ENCODE measurements around the gene DESI1.
"Not testable (repeated sequence)": the region's sequence is repeated elsewhere in the genome, so short reads cannot be mapped to it uniquely, and the experiment has no call there.

Gene DESI1

DNA sequence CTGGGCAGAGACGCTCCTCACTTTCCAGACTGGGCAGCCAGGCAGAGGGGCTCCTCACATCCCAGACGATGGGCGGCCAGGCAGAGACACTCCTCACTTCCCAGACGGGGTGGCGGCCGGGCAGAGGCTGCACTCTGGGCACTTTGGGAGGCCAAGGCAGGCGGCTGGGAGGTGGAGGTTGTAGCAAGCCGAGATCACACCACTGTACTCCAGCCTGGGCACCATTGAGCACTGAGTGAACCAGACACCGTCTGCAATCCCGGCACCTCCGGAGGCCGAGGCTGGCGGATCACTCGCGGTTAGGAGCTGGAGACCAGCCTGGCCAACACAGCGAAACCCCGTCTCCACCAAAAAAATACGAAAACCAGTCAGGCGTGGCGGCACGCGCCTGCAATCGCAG, 10.8 kb upstream of the DESI1 start:
- DNase-seq = not testable (repeated sequence)

DNA sequence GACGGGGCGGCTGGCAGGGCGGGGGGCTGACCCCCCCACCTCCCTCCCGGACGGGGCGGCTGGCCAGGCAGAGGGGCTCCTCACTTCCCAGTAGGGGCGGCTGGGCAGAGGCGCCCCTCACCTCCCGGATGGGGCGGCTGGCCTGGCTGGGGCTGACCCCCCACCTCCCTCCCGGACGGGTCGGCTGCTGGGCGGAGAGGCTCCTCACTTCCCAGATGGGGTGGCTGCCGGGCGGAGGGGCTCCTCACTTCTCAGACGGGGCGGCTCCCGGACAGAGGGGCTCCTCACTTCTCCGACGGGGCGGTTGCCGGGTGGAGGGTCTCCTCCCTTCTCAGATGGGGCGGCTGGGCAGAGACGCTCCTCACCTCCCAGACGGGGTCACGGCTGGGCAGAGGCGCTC, 10.3 kb upstream of the DESI1 start:
- DNase-seq = not testable (repeated sequence)

- no peak for DNase-seq
Observed at GRCh38 chr22:41625577-41625976, 4.7 kb upstream of the DESI1 start.

GRCh38 chr22:41621911-41622179, 1.0 kb upstream of the DESI1 start:
- no peak for DNase-seq

GRCh38 chr22:41621099-41621910, 462 bp upstream of the DESI1 start, which contains the start of gene XRCC6:
Gene XRCC6 (plus strand): TSS chr22:41621295. CDS start chr22:41622005, 710 bp downstream.
- peak; percentile 98 for DNase-seq

DNA sequence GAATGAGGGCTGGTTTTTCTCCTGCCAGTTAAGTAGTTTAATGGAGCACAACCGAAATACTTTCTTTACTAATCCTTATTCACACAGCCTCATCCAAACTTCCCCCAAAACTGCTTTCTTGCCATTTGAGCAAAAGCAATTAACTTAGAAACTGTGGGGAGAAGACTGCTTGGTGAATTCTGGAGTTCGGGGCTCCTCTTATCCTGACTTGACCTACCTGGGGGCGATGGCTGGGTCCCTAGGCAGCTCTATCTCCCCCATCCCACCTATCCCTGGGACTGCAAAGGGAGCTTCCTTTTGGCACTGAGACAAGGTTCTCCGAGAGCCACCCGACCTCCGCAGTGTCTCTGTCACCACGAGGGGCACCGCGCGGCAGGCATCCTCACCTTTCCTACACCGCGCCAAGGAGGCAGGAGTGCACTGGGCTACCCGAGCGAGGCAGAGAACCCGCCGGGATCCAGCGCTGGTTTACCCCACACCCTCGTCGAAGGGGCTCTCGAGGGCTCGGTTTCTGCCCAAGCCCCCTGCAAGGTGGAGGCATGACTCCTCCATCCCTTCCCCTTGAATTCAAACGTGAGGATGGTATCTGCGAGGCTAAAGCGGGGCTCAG, 759 bp downstream of the DESI1 start:
- DNase-seq = no peak

DNA sequence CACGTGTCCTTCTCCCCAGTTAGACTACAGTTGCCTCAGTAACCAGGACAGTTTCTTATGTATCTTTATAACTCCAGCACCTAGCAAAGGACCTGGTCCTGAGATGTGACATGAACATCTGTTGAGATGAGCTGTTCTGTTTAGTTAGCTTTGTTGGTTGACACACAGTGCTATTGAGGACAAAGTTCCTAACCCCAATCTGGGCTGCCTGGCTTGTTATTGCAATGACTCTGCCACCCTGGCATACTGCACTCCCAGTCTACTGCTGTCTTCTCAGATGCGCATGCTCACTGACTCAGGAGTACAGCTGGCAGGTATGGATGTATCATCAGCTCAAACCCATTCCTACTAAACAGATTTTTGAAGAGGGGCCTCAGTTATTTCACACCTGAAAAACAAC, 7.4 kb downstream of the DESI1 start:
- DNase-seq = no peak

DNA sequence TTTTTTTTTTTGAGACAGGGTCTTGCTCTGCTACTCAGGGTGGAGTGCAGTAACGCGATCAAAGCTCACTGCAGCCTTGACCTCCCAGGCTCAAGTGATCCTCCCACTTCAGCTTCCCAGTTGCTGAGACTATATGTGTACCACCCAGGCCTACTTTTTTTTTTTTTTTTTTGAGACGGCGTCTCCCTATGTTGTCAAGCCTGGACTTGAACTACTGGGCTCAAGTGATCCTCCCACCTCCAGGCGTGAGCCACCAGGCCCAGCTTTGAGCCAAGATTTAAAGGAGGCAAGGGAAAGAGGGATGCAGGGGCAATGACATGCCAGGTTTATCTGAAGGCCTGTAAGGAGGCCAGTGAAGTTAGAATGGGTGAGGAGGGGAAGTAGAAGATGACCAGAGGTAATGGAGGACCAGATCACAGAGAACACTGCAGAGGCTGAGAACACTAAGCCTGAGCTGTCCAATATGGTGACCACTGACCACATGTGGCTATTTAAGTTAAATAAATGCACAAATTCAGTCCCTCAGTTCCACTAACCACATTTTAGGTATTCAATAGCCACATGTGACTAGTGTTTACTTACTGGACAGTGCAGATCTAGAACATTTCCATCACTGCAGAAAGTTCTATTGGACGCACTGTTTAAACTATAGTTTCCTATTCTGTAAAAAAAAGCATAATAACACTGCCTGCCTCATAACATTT, 8.1 kb downstream of the DESI1 start:
- no peak for DNase-seq

- no peak for DNase-seq
Observed at GRCh38 chr22:41608386-41608785, 12.5 kb downstream of the DESI1 start.

DNA sequence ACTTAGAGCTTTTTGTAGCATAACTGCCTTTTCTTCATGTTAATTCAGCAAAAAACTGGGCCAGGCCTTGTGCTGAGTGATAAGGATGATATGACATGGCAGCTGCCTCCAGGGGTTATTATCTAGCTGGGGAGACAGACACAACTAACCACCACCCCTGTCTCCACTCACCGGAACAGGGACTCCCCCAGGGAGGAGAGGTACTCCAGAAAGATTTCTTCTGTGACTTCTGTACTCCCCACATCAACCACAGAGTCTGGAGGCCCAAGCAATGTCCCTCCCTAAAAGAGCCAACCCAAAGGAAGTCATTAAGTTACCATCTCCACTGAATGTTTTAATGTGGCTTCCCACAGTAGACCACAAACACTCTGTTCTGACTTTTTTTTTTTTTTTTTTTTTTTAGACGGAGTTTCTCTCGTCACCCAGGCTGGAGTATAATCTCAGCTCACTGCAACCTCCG, 16.9 kb downstream of the DESI1 start:
- DNase-seq = no peak

GRCh38 chr22:41600976-41601375, 19.9 kb downstream of the DESI1 start:
- DNase-seq = no peak

GRCh38 chr22:41598891-41599635, 21.8 kb downstream of the DESI1 start:
- DNase-seq = no peak

DNA sequence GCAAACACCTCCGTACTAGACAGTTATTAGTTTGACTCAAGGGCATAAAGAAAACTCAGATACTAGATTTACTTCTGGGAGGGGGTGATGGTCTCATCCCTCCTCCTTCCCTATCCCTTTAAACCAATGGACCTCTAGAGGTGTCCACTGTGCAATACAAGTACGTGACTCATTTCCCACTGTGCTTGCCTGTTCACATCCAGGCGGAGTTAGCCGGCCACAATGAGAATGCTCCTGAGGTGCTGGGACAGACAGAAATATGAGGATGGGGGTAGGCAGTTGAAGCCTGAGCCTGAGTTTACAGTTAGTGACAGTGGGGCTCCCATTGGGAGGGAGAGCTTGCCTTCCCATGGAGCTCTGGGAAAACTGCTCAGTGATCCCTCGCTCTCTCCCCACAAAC, 22.8 kb downstream of the DESI1 start:
- no peak for DNase-seq

DNA sequence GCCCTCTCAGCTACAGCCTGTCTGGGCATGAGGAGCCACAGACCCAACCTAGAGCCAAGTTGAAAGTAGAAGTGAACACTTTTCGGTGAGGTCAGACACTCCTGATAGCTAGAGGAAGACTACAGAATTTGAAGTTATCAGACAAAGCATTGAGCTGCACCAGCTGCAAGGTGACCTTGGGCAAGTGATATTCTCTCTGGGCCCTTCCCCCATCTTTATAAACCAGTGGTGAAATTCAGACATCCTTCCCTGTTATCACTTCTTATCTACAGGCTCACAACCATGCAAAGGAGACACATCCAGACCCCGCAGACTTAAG, 23.2 kb downstream of the DESI1 start:
- DNase-seq = no peak

GRCh38 chr22:41596776-41597634, 23.8 kb downstream of the DESI1 start:
- no peak for DNase-seq

GRCh38 chr22:41595703-41596102, 25.1 kb downstream of the DESI1 start:
- no peak for DNase-seq

DNA sequence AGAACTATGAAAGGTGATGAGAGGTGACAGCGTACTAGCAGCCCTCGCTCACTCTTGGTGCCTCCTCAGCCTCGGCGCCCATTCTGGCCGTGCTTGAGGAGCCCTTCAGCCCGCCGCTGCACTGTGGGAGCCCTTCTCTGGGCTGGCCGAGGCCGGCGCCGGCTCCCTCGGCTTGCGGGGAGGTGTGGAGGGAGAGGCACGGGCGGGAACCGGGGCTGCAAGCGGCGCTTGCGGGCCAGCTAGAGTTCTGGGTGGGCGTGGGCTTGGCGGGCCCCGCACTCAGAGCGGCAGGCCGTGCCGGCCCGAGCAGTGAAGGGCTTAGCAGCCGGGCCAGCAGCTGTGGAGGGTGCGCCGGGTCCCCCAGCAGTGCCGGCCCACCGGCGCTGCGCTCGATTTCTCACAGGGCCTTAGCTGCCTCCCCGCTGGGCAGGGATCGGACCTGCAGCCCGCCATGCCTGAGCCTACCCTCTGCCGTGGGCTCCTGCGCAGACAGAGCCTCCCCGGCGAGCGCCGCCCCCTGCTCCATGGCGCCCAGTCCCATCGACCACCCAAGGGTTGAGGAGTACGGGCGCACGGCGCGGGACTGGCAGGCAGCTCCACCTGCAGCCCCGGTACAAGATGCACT, 27.4 kb downstream of the DESI1 start:
- not testable (repeated sequence) for DNase-seq

DNA sequence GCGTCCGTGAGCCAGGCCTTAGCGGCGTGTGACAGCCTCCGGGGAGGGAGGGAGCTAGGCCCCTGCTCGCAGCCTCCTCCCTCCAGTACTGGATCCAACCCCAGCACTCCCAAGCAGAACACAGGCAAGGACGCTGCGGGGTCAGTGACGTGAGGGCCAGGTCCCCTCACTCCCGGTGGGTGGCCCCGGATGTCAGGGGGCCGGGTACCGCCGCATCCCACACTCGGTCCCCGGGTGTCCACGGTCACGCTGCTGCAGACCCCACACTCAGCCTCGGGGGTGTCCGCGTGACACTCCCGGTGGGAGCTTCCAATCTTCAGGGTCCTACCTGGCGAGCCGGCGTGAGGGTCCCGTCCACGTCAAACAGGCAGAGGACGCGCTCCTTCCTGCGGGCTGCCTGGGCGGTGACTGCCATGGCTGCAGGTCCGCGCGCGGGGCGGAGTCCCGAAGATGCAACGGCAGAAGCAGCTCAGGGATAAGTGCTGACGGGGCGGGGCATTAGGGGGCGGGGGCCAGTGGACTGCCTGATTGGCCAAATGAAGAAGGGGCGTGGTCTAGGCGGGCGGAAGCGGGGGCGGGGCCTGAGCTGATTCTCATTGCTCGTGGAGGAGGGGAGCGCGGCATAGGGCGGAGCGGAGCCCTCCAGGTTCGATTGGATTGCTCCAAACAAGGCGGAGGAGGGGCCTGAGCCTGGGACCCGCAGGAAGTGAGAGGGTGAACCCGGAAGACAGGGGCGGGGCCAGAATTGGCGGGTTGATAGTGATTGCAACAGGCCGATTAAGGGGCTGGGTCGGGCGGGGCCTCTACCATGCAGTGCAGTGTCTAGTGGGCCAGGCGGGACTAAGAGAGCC, 31.2 kb downstream of the DESI1 start, which contains the start of gene PMM1:
TSS of gene PMM1 (minus strand) at position 450 of the 851 bp plus-strand sequence. CDS start at position 415, 35 bp downstream.
- peak; percentile 97 for DNase-seq

DNA sequence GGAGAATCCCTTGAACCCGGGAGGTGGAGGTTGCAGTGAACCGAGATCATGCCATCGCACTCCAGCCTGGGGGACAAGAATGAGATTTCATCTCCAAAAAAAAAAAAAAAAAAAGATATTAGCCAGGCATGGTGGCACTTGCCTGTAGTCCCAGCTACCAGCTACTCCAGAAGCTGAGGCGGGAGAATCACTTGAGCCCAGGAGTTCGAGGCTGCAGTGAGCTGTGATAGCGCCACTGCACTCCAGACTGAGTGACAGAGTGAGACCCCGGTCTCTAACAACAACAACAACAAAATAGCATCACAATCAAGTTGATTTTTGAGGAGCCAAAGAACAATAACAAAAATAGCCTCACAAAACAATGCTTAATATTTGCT, 33.5 kb downstream of the DESI1 start:
- no peak for DNase-seq

DNA sequence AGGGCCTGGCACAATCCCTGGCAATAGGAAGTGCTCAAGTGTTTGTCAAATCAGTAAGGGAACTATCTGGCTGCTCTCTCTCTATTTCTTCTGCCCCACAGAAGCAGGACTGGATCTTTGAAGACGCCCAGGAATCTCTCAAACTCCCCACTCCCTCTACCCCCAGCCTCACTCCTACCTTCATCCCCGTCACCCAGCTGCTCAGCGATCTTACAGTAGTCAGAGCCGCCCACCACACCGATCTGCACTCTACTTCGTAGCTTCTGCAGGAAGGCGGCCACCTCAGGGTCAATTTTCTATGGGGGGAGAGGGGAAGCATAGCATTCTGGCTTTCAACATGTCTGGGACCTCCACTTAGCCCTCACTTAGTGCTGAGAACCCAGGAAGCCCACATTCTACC, 34.9 kb downstream of the DESI1 start:
- DNase-seq = no peak

GRCh38 chr22:41584881-41585280, 36.0 kb downstream of the DESI1 start:
- no peak for DNase-seq

Measured in GOT3 (cell line).